Cerebellar nuclear complex (tissue), 1 donor: Measurements from ENCODE around the gene SLC29A2.

Experiments used
- DNase-seq, 2 experiments: peaks; one replicate each; lab custom pipeline; 2025; lab: John Stamatoyannopoulos, UW

The SLC29A2 gene

GRCh38 chr11:66371627-66372415 lies at the start of gene SLC29A2:
Gene SLC29A2, minus strand, starts transcription at chr11:66371760. Its CDS starts 169 bp downstream, at chr11:66371591.
- DNase-seq, result no peak

GRCh38 chr11:66420671-66421476 lies 49.3 kb upstream of the SLC29A2 start, which contains the start of gene NPAS4:
Gene NPAS4, plus strand, starts transcription at chr11:66421035. Its CDS starts 145 bp downstream, at chr11:66421180.
- DNase-seq, result peak; percentile 46 to 59

GRCh38 chr11:66419825-66420224 lies 48.3 kb upstream of the SLC29A2 start:
- no peak for DNase-seq

- DNase-seq, result no peak
Measured at GRCh38 chr11:66418986-66419308, 47.4 kb upstream of the SLC29A2 start.

GRCh38 chr11:66418168-66418985 lies 46.8 kb upstream of the SLC29A2 start:
- DNase-seq, result peak; percentile 70 to 75

GRCh38 chr11:66417000-66417399 lies 45.4 kb upstream of the SLC29A2 start:
- no peak for DNase-seq

- no peak for DNase-seq
Measured at GRCh38 chr11:66415423-66415822, 43.9 kb upstream of the SLC29A2 start.

- no peak for DNase-seq
Measured at GRCh38 chr11:66414120-66414934, 42.8 kb upstream of the SLC29A2 start.

- DNase-seq, result no peak
Measured at GRCh38 chr11:66413167-66413566, 41.6 kb upstream of the SLC29A2 start.

- DNase-seq, result no peak
Measured at GRCh38 chr11:66412110-66412509, 40.5 kb upstream of the SLC29A2 start.

GRCh38 chr11:66411323-66411722 lies 39.8 kb upstream of the SLC29A2 start:
- DNase-seq, result no peak

- DNase-seq, result no peak
Measured at GRCh38 chr11:66410191-66410590, 38.6 kb upstream of the SLC29A2 start.

GRCh38 chr11:66409226-66409625 lies 37.7 kb upstream of the SLC29A2 start:
- no peak for DNase-seq

- peak in 1 of 2 experiments; percentile 62 for DNase-seq
Measured at GRCh38 chr11:66408488-66409214, 37.1 kb upstream of the SLC29A2 start.

GRCh38 chr11:66407651-66408050 lies 36.1 kb upstream of the SLC29A2 start:
- DNase-seq, result no peak

- no peak for DNase-seq
Measured at GRCh38 chr11:66393954-66394353, 22.4 kb upstream of the SLC29A2 start.

GRCh38 chr11:66391322-66391721 lies 19.8 kb upstream of the SLC29A2 start:
- no peak for DNase-seq

- DNase-seq, result no peak
Measured at GRCh38 chr11:66388780-66389386, 17.3 kb upstream of the SLC29A2 start.

GRCh38 chr11:66386171-66387069 lies 14.9 kb upstream of the SLC29A2 start:
- DNase-seq, result peak; percentile 34 to 80
